GM18951 (cell line): ENCODE data around the gene FBXO42.
A peak's percentile ranks its signal among the peaks of the same experiment; 100 is the strongest.
"Not testable (repeated sequence)": the region's sequence is repeated elsewhere in the genome, so short reads cannot be mapped to it uniquely, and the experiment has no call there.

ENCODE experiments used
- POLR2A ChIP-seq: IDR thresholded peaks from 4 replicates; pipeline ENCODE4 v1.6.1; 2011; ENCODE audit warnings: mild to moderate bottlenecking; ENCODE audit not compliant: insufficient read length, insufficient read depth; ENCODE audit errors: extremely low read depth
- in situ Hi-C: fragments of 300-500 bp; cut with MboI; formaldehyde crosslinking; loops from one replicate; pipeline ENCODE4 v1.12.0; 2022; ENCODE audit warnings: low sequenced_read_pairs, mixed read lengths, inconsistent platforms; ENCODE audit not compliant: unreplicated experiment

FBXO42 gene

GRCh38 chr1:16215882-16216753 is 136.2 kb downstream of the FBXO42 start:
- in situ Hi-C loops: no loop called here
- no peak for TF ChIP-seq POLR2A

GRCh38 chr1:16215240-16215639 is 137.0 kb downstream of the FBXO42 start:
- in situ Hi-C loops: not testable (repeated sequence)

GRCh38 chr1:16213544-16213943 is 138.7 kb downstream of the FBXO42 start:
- in situ Hi-C loops: not testable (repeated sequence)

GRCh38 chr1:16213013-16213412 is 139.3 kb downstream of the FBXO42 start:
- in situ Hi-C loops: no loop called here
- no peak for TF ChIP-seq POLR2A

GRCh38 chr1:16212251-16212961 is 139.9 kb downstream of the FBXO42 start, which contains the start of gene ARHGEF19:
TSS of gene ARHGEF19 (minus strand) at chr1:16212652. CDS start at chr1:16209054, 3,598 bp downstream.
- in situ Hi-C loops: no loop called here
- TF ChIP-seq POLR2A: no peak

- TF ChIP-seq POLR2A: no peak
- in situ Hi-C loops: no loop called here
Measured at GRCh38 chr1:16211824-16212223, 140.5 kb downstream of the FBXO42 start.

GRCh38 chr1:16210581-16210980 is 141.7 kb downstream of the FBXO42 start:
- no peak for TF ChIP-seq POLR2A
- in situ Hi-C loops: no loop called here

- no peak for TF ChIP-seq POLR2A
- in situ Hi-C loops: no loop called here
Measured at GRCh38 chr1:16209847-16210407, 142.4 kb downstream of the FBXO42 start.

- TF ChIP-seq POLR2A: no peak
Measured at GRCh38 chr1:16209132-16209846, 143.0 kb downstream of the FBXO42 start.

GRCh38 chr1:16208270-16208987 is 143.9 kb downstream of the FBXO42 start:
- TF ChIP-seq POLR2A: no peak
- in situ Hi-C loops: no loop called here

More at GRCh38 chr1:16209132-16209846, 143.0 kb downstream of the FBXO42 start:
- in situ Hi-C loops: no loop called here

GRCh38 chr1:16207318-16208269 is 144.7 kb downstream of the FBXO42 start:
- in situ Hi-C loops: no loop called here

GRCh38 chr1:16206547-16207317 is 145.5 kb downstream of the FBXO42 start:
- TF ChIP-seq POLR2A: peak; percentile 73
- in situ Hi-C loops: no loop called here

More at GRCh38 chr1:16207318-16208269, 144.7 kb downstream of the FBXO42 start:
- no peak for TF ChIP-seq POLR2A
